PC-3 (cell line): ENCODE measurements around the gene JCAD. TPM values are rescaled to one million over a fixed set of nuclear protein-coding genes. Genes with fewer than 3 reads are reported as not detected.

Source experiments
- ATAC-seq: fragments of 200-7000 bp; cut with Tn5 transposase; 2 replicates; pipeline ENCODE4 v1.9.1; 2020; ENCODE audit warnings: mild to moderate bottlenecking, moderate library complexity
- BruUV-seq: library from RNA; stranded (reverse); fragments of 400-500 nt; replicated peaks from 2 replicates; lab custom pipeline; 2021; lab: Mats Ljungman, UMichigan
- CTCF ChIA-PET: fragments of 300-600 bp; sonication (Branson Sonifier 250); formaldehyde crosslinking; loops from one replicate; lab custom pipeline; 2022; ENCODE audit warnings: antibody characterized with exemption; lab: Charles Lee
- POLR2A ChIA-PET: fragments of 300-600 bp; sonication (Branson Sonifier 250); formaldehyde crosslinking; loops from one replicate; lab custom pipeline; 2022; ENCODE audit warnings: antibody characterized with exemption; ENCODE audit not compliant: unreplicated experiment; lab: Charles Lee
- DNase-seq: peaks from one replicate; pipeline ENCODE4 v3.0.0-alpha.2; 2015
- H2AFZ ChIP-seq: fragments of 300-600 bp; sonication (generic); 2 replicates; pipeline ENCODE4 v1.6.0; 2016; ENCODE audit warnings: antibody characterized with exemption, low read length
- H3F3A ChIP-seq: fragments of 300-600 bp; sonication (generic); one replicate; pipeline ENCODE4 v1.6.0; 2017; ENCODE audit warnings: antibody characterized with exemption, low read length, control low read depth, mild to moderate bottlenecking; ENCODE audit not compliant: unreplicated experiment
- H3K27ac ChIP-seq: fragments of 300-600 bp; sonication (generic); 2 replicates; pipeline ENCODE4 v1.5.1; 2016; ENCODE audit warnings: mild to moderate bottlenecking, low read length
- H3K27me3 ChIP-seq: fragments of 300-600 bp; sonication (generic); 2 replicates; pipeline ENCODE4 v1.6.1; 2016; ENCODE audit warnings: low read length, mixed read lengths
- H3K36me3 ChIP-seq: fragments of 300-600 bp; sonication (generic); 2 replicates; pipeline ENCODE4 v1.6.1; 2016; ENCODE audit warnings: low read depth, mixed run types, low read length, mixed read lengths
- H3K4me1 ChIP-seq: fragments of 300-600 bp; sonication (generic); 2 replicates; pipeline ENCODE4 v1.5.1; 2016; ENCODE audit warnings: low read length; ENCODE audit not compliant: insufficient read depth
- H3K4me2 ChIP-seq: fragments of 300-600 bp; sonication (generic); 2 replicates; pipeline ENCODE4 v1.6.0; 2016; ENCODE audit warnings: low read length
- H3K4me3 ChIP-seq: fragments of 300-600 bp; sonication (generic); 2 replicates; pipeline ENCODE4 v1.5.1; 2016; ENCODE audit warnings: mild to moderate bottlenecking, low read length, mixed read lengths
- H3K79me2 ChIP-seq: fragments of 300-600 bp; sonication (generic); 2 replicates; pipeline ENCODE4 v1.6.1; 2017; ENCODE audit warnings: low read length, mixed read lengths
- H3K9ac ChIP-seq: fragments of 300-600 bp; sonication (generic); 2 replicates; pipeline ENCODE4 v1.6.0; 2016; ENCODE audit warnings: mild to moderate bottlenecking, low read length
- H3K9me2 ChIP-seq: fragments of 300-600 bp; sonication (generic); replicated peaks from 2 replicates; pipeline ENCODE4 v1.6.1; 2016; ENCODE audit warnings: mixed run types, low read length, mixed read lengths
- H3K9me3 ChIP-seq: fragments of 300-600 bp; sonication (generic); 2 replicates; pipeline ENCODE4 v1.6.1; 2016; ENCODE audit warnings: low read length, mixed read lengths
- H4K20me1 ChIP-seq: fragments of 300-600 bp; sonication (generic); 2 replicates; pipeline ENCODE4 v1.6.1; 2016; ENCODE audit warnings: low read length, mixed read lengths
- EZH2 ChIP-seq: fragments of 300-600 bp; sonication (generic); IDR thresholded peaks from one replicate; pipeline ENCODE4 v1.6.1; 2017; ENCODE audit warnings: antibody characterized with exemption, mild to moderate bottlenecking, low read length; ENCODE audit not compliant: unreplicated experiment
- EZH2phosphoT487 ChIP-seq: fragments of 300-600 bp; sonication (generic); IDR thresholded peaks from 2 replicates; pipeline ENCODE4 v1.6.1; 2018; ENCODE audit warnings: mild to moderate bottlenecking, antibody characterized with exemption, low read length, borderline replicate concordance
- intact Hi-C: fragments of 100-400 bp; cut with micrococcal nuclease; formaldehyde crosslinking; loops from 2 replicates; pipeline ENCODE4 v1.9.0; 2023
- total RNA-seq: library from RNA; depleted of rRNA; stranded (reverse); fragments of >200 nt; gene quantifications from 2 replicates; pipeline ENCODE4 v1.2.3, GENCODE V29; 2014
- TF ChIP-seq, protein P1 (sequence below): fragments of 300-600 bp; sonication (generic); conservative IDR thresholded peaks from 2 replicates; pipeline ENCODE4 v1.5.1; 2017; ENCODE audit warnings: antibody characterized with exemption, low read depth, mild to moderate bottlenecking, low read length

The JCAD gene
- total RNA-seq, 1 experiment from 2014 or later = 5.0 TPM

DNA sequence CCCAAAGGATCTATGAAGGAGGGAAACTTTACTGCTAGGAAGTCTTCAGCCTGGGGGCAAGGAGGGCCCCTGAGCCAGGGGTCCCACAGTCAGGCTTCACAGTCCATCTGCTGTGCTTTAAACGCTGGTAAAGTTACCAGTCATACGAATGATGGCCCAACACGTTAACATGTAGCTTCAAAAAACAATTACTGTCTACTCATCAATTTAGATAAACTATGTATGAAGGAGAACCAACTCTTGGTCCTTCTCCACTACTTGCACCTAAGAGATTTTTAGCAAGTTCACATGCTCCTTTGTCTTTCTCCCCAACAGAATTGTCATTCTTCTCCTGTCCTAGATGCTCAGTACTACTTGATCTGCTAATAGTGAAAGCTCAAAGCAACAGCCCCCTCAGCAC lies 16.6 kb downstream of the JCAD start:
- DNase-seq = no peak
- no peak for ATAC-seq
- H3K36me3 ChIP-seq = no peaks in the 10 kb centered on the region
- POLR2A ChIA-PET = no interaction called here
- no peak overlapping the region for H3K9ac ChIP-seq
- no peaks in the 10 kb centered on the region for H4K20me1 ChIP-seq
- intact Hi-C loops = no loop called here
- no peaks in the 10 kb centered on the region for H3K9me3 ChIP-seq
- no peak overlapping the region for H2AFZ ChIP-seq
- H3F3A ChIP-seq = no peaks in the 10 kb centered on the region
- no peak overlapping the region for H3K4me2 ChIP-seq
- TF ChIP-seq EZH2 (no peak), EZH2phosphoT487 (no peak)
- TF ChIP-seq, protein P1, sequence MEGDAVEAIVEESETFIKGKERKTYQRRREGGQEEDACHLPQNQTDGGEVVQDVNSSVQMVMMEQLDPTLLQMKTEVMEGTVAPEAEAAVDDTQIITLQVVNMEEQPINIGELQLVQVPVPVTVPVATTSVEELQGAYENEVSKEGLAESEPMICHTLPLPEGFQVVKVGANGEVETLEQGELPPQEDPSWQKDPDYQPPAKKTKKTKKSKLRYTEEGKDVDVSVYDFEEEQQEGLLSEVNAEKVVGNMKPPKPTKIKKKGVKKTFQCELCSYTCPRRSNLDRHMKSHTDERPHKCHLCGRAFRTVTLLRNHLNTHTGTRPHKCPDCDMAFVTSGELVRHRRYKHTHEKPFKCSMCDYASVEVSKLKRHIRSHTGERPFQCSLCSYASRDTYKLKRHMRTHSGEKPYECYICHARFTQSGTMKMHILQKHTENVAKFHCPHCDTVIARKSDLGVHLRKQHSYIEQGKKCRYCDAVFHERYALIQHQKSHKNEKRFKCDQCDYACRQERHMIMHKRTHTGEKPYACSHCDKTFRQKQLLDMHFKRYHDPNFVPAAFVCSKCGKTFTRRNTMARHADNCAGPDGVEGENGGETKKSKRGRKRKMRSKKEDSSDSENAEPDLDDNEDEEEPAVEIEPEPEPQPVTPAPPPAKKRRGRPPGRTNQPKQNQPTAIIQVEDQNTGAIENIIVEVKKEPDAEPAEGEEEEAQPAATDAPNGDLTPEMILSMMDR = no peak
- no peaks in the 10 kb centered on the region for H3K4me1 ChIP-seq
- H3K4me3 ChIP-seq = no peak overlapping the region
- H3K27me3 ChIP-seq = no peaks in the 10 kb centered on the region
- no peak overlapping the region for H3K27ac ChIP-seq
- H3K79me2 ChIP-seq = no peaks in the 10 kb centered on the region
- no TSS peak for BruUV-seq
- no peaks in the 10 kb centered on the region for H3K9me2 ChIP-seq
- CTCF ChIA-PET = no interaction called here

DNA sequence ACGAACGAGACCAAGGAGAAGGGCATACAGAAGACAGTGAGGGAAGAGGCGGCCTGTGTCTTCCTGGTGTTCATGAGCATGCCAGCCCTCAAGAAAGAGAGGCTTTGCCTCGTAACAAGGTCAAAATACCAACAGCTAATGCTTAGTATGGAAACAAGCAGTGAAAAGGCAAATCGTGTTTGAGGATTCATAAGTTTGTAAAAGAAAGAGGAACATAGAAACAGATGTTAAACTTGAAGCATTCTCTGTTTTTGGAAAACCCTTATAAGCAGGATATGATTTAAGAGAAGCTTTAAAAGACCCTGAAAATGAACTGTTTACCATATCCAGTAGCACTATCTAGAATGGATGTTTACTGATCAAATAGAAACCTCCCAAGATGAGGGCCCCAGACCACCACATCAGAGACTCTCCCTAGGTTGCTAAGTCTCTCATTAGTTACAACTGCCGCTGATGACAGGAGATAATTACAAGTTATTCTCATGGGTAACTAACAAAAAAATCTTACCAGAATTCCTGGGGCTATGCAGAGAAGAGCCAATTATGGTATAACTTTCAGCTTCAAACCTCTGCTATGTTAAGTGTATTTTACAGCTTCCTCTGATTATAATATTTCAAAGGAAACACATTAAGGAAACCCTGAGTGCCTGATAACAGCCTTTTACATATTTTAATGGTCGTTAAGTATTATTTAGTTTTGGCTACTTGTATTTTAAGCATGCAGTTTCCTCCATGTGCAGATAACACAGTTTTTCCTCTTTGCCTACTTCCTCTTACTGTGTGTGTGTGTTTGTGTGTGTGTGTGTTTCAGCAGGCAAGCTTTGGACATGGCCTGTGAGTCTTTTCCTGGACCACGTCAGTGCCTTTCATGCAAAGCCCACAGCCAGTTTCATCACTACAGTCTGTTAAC lies 17.9 kb downstream of the JCAD start:
- Histone ChIP-seq H3K4me2 (no peak overlapping the region), H3K9ac (no peak overlapping the region), H3K27me3 (no peaks in the 10 kb centered on the region), H3K36me3 (no peaks in the 10 kb centered on the region), H3F3A (no peaks in the 10 kb centered on the region), H2AFZ (no peak overlapping the region), H3K27ac (no peak overlapping the region), H3K4me3 (no peak overlapping the region), H3K9me3 (no peaks in the 10 kb centered on the region), H4K20me1 (no peaks in the 10 kb centered on the region), H3K9me2 (no peaks in the 10 kb centered on the region), H3K4me1 (no peaks in the 10 kb centered on the region), H3K79me2 (no peaks in the 10 kb centered on the region)
- no peak for ATAC-seq
- TF ChIP-seq EZH2 = no peak
- TF ChIP-seq, protein P1 = no peak
- no peak for TF ChIP-seq EZH2phosphoT487
- no peak for DNase-seq
- no TSS peak for BruUV-seq
- ChIA-PET POLR2A (no interaction called here), CTCF (no interaction called here)
- intact Hi-C loops = no loop called here

DNA sequence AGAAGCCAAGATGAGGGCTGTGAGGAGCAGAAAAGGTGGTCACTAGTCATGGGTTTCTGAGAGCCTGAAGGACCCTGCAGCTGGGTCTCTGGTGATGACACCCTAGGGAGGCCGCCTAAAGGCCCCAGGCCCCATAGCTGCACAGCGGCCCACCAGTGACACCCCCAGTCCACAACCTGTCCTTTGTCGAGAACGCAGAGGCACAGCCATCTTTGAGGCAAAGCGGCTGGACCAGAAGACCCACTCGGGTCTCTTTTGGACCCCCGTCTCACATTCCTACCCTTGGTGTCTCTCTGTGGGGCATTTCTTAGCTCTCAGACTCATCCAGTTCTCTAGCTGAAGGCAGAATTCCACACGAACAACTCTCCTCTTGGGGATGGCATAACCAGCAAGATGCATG lies 18.8 kb downstream of the JCAD start:
- BruUV-seq = no TSS peak
- ATAC-seq (no peak), DNase-seq (no peak)
- H3K27me3 ChIP-seq = no peaks in the 10 kb centered on the region
- no peaks in the 10 kb centered on the region for H3K9me2 ChIP-seq
- H3K4me2 ChIP-seq = no peak overlapping the region
- H3K4me1 ChIP-seq = no peaks in the 10 kb centered on the region
- CTCF ChIA-PET = interaction anchor here (0.5 kb wide), 1 partner anchor 21 kb away, joined by 5 read pairs; no protein-coding TSS in a partner anchor
- H4K20me1 ChIP-seq = no peaks in the 10 kb centered on the region
- POLR2A ChIA-PET = no interaction called here
- H3K36me3 ChIP-seq = no peaks in the 10 kb centered on the region
- no peaks in the 10 kb centered on the region for H3K79me2 ChIP-seq
- no peaks in the 10 kb centered on the region for H3F3A ChIP-seq
- H3K9ac ChIP-seq = no peak overlapping the region
- no peak overlapping the region for H2AFZ ChIP-seq
- no peaks in the 10 kb centered on the region for H3K9me3 ChIP-seq
- no peak overlapping the region for H3K27ac ChIP-seq
- no peak overlapping the region for H3K4me3 ChIP-seq
- intact Hi-C loops = no loop called here
- TF ChIP-seq, protein P1 = no peak
- TF ChIP-seq EZH2phosphoT487 = no peak
- no peak for TF ChIP-seq EZH2
